ENCODE results near the gene TEX2.
"Not testable (repeated sequence)": the region's sequence is repeated elsewhere in the genome, so short reads cannot be mapped to it uniquely, and the experiment has no call there.

The TEX2 gene

DNA sequence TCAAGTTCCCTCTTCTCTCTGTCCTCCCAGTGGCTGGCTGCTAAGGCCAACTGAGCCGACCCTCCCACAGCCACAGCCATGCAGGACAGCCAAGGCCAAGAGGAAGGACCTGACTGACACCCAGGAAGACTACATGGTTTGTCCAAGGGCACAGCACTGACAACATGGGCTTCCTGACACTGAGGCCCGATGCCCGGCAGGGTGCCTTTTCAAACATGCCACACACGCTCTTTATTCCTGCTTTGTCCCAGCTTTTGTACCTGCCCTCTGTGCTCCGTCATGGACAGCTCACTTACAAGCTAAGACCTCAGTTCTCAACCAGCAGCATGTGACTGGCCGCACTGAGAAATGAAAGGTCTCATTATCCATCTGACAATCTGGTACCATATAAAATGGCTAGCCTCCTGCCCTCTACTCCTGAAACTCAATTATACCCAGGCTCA, 45.8 kb downstream of the TEX2 start:
- peaks cover 3% of the 10 kb centered on the region for H3K27me3 Mint-ChIP-seq (ENCODE audit: low read depth)

DNA sequence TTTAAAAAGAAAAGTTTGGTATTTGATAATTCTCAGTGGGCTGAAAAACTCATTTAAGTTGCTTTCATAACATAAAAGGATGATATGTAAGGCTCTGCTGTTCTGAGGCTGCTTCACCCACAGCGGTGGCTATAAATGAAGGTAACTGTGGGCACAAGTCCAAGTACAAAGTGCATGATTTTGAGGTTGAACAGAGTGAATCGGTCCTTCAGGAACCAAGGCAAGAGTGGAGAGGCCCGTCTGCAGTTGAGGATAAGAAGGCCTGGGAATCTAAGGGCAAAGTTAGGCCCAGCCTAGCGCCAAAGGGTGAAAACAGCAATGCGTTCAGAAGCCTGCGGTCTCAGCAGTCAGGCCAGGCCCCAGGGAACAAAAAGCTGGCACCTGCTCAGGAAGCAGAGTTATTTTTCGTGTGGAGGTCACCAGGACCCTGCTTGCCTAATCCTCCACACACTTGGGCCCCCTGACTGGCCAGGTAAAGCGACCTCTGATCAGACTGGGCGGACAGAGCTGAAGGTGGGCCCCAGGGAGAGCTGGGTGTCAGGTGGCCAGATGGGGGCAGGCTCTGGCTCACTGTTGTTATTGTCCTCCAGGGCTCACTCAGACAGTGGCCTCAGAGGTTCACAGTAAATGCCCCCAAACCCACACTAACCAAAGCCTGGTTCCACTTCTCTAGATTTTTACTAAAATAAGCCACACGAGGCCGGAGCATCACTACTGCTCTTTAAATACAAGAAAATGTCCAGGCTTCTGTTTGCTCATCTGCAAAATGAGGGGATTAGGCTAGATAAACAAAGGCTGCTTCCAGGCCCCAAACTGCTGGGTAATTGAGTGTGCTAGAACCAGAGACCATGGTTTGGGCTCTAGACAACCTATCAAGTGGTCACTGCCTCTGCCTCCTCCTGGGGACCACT, 46.5 kb downstream of the TEX2 start:
- Mint-ChIP-seq H3K4me3 (no peak overlapping the region), H3K27me3 (ENCODE audit: low read depth) (peaks cover 3% of the 10 kb centered on the region), H3K27ac (no peak overlapping the region), H3K9me3 (peaks cover 3% of the 10 kb centered on the region), H3K4me1 (ENCODE audit: low read depth) (peaks cover 10% of the 10 kb centered on the region), H3K36me3 (ENCODE audit: low read depth) (peaks cover 12% of the 10 kb centered on the region)

More for the DNA sequence above, 45.8 kb downstream of the TEX2 start:
- no peak overlapping the region for H3K27ac Mint-ChIP-seq
- peaks cover 3% of the 10 kb centered on the region for H3K9me3 Mint-ChIP-seq
- peaks cover 8% of the 10 kb centered on the region for H3K36me3 Mint-ChIP-seq (ENCODE audit: low read depth)
- no peak overlapping the region for H3K4me3 Mint-ChIP-seq
- peaks cover 8% of the 10 kb centered on the region for H3K4me1 Mint-ChIP-seq (ENCODE audit: low read depth)

DNA sequence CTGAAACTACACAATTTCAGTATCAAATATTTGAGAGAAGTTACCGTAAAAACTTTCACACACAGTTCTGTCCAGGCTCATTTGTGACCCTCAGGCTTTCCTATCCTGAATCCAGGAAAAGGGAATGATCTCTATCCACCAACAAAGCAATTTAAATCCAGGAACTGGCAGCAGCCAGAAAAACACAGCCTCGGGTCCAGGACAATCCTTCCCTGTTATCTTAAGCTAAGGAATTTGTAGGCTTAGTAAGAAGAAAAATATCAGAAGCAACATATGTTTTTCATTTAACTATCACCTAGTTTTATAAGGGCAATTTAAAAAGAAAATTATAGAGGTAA, 47.1 kb downstream of the TEX2 start:
- peaks cover 2% of the 10 kb centered on the region for H3K27me3 Mint-ChIP-seq (ENCODE audit: low read depth)
- H3K4me1 Mint-ChIP-seq (ENCODE audit: low read depth): peaks cover 10% of the 10 kb centered on the region
- no peak overlapping the region for H3K27ac Mint-ChIP-seq
- peaks cover 11% of the 10 kb centered on the region for H3K36me3 Mint-ChIP-seq (ENCODE audit: low read depth)
- no peak overlapping the region for H3K4me3 Mint-ChIP-seq
- H3K9me3 Mint-ChIP-seq: peaks cover 3% of the 10 kb centered on the region

GRCh38 chr17:64214950-64215349, 48.1 kb downstream of the TEX2 start:
- Mint-ChIP-seq H3K27me3 (ENCODE audit: low read depth) (no peaks in the 10 kb centered on the region), H3K4me1 (ENCODE audit: low read depth) (peaks cover 10% of the 10 kb centered on the region), H3K27ac (no peak overlapping the region), H3K4me3 (no peak overlapping the region), H3K9me3 (no peaks in the 10 kb centered on the region), H3K36me3 (ENCODE audit: low read depth) (peaks cover 8% of the 10 kb centered on the region)

DNA sequence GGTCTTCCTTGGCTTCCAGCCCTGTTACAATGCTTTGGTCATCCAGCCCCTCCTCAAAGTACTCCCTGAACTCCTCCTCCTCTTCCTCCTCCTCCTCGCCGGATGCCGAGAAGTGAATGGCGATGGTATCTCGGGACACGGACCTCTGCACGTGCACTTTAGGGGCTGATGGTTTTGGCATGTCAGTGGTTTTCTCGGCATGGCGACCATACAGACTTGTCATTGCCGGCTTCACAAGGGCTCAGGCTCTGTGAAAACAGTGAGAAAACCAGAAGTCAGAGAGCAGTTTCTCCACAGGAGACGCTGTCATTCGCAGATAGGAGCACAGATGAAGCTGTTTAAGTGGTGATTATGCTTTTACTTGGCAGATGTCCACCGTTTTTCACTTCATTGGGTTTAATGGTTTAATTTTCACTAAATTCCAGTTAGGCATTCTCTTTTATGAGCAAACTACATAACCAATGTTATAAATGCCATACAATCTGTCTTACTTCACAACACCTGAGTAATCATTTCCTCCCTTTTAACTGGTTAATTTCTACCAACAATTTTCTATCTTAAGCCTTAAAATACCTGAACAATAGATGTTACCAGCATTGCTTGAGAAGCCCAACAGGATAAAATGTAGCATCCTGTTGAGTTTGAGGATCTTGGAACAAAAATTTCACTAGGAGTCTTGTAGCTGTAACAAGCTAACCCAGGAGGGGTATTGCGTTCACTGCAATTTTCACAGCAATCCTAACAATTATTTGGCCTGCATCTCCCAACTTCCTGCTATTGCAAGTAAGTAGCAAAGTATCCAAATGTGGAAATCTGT, 48.9 kb downstream of the TEX2 start:
- Mint-ChIP-seq H3K4me3 (no peak overlapping the region), H3K27ac (no peak overlapping the region), H3K4me1 (ENCODE audit: low read depth) (peaks cover 10% of the 10 kb centered on the region), H3K27me3 (ENCODE audit: low read depth) (no peaks in the 10 kb centered on the region), H3K9me3 (no peaks in the 10 kb centered on the region), H3K36me3 (ENCODE audit: low read depth) (peaks cover 8% of the 10 kb centered on the region)

DNA sequence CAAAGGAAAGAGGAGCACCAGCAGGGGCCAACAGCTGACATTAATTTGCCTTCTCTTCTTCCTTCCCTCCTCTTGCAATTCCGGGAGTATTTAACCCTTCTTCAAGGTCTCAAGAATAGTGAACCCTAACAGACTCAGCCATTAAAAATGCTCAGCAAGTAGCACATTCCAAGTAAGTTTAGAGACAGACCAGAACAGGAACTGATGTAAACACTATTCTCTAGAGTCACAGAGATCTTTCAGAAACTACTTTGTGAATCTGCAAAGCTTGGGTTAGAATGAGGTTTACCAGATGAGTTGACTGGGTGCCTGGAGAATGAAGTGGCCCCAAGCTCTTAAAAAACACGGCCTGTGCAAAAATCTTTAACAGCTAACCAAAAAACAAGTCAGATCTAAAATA, 50.9 kb downstream of the TEX2 start:
- H3K27me3 Mint-ChIP-seq (ENCODE audit: low read depth): no peaks in the 10 kb centered on the region
- H3K4me1 Mint-ChIP-seq (ENCODE audit: low read depth): peaks cover 4% of the 10 kb centered on the region
- no peak overlapping the region for H3K27ac Mint-ChIP-seq
- no peaks in the 10 kb centered on the region for H3K9me3 Mint-ChIP-seq
- H3K36me3 Mint-ChIP-seq (ENCODE audit: low read depth): peaks cover 8% of the 10 kb centered on the region
- H3K4me3 Mint-ChIP-seq: no peak overlapping the region

DNA sequence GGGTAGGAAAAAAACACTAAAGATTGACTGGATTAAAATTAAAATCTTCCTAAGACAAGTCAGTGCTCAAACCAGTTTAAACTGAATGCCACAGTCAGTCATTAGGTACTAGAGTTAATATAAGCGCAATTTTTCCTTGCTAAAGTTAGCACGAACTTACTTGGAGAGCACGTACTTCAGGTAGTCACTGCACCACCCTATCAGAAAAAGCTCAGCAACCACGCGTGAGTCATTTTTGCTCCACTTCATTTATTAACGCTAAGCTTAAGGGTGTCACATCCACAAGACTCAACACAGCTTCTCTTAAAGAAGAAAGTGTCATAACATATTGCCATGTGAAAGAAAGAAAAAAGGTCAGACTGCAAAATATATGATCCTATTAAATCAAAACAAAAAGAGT, 53.1 kb downstream of the TEX2 start:
- peaks cover 8% of the 10 kb centered on the region for H3K36me3 Mint-ChIP-seq (ENCODE audit: low read depth)
- peaks cover 4% of the 10 kb centered on the region for H3K4me1 Mint-ChIP-seq (ENCODE audit: low read depth)
- H3K27ac Mint-ChIP-seq: no peak overlapping the region
- no peaks in the 10 kb centered on the region for H3K9me3 Mint-ChIP-seq
- no peaks in the 10 kb centered on the region for H3K27me3 Mint-ChIP-seq (ENCODE audit: low read depth)
- no peak overlapping the region for H3K4me3 Mint-ChIP-seq

DNA sequence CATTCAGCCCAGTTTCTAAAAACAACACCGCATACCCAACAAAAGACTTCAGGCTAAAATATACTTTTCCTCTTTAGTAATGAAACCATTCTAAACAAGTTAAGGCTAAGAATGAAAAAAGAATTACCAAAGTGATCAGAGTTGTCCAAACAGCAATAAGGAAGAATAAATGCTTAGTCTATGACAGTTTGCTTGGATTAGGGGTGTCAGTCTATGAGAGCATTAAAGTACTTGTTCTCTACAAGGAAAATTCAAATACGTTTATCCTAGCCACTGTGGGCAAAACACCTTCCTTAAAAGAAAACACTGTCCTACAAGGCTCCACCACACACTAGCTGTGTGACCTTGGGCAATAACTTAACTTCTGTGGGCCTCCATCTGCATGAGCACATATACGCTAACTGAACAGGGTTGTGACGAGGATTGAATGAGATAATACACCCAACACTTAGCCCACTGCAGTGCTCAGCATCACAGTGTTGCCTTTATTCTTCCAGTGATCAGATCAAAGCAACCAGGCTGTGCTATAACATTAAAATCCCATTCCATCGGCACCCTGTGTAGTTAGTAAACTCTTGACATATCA, 53.6 kb downstream of the TEX2 start:
- Mint-ChIP-seq H3K27ac (no peak overlapping the region), H3K4me3 (no peak overlapping the region), H3K36me3 (ENCODE audit: low read depth) (peaks cover 8% of the 10 kb centered on the region)

GRCh38 chr17:64208656-64209055, 54.4 kb downstream of the TEX2 start:
- H3K4me1 Mint-ChIP-seq (ENCODE audit: low read depth): not testable (repeated sequence)

More for the DNA sequence above, 53.6 kb downstream of the TEX2 start:
- Mint-ChIP-seq H3K9me3 (no peaks in the 10 kb centered on the region), H3K27me3 (ENCODE audit: low read depth) (no peaks in the 10 kb centered on the region), H3K4me1 (ENCODE audit: low read depth) (peaks cover 4% of the 10 kb centered on the region)

GRCh38 chr17:64205804-64206203, 57.3 kb downstream of the TEX2 start:
- no peak overlapping the region for H3K4me3 Mint-ChIP-seq
- no peaks in the 10 kb centered on the region for H3K36me3 Mint-ChIP-seq (ENCODE audit: low read depth)
- H3K4me1 Mint-ChIP-seq (ENCODE audit: low read depth): peaks cover 3% of the 10 kb centered on the region
- no peak overlapping the region for H3K27ac Mint-ChIP-seq
- H3K27me3 Mint-ChIP-seq (ENCODE audit: low read depth): no peaks in the 10 kb centered on the region
- H3K9me3 Mint-ChIP-seq: no peaks in the 10 kb centered on the region

More at GRCh38 chr17:64208656-64209055, 54.4 kb downstream of the TEX2 start:
- H3K27ac Mint-ChIP-seq; H3K4me3 Mint-ChIP-seq; H3K36me3 Mint-ChIP-seq (ENCODE audit: low read depth); H3K27me3 Mint-ChIP-seq (ENCODE audit: low read depth); H3K9me3 Mint-ChIP-seq: not testable (repeated sequence)

- H3K27me3 Mint-ChIP-seq (ENCODE audit: low read depth): no peaks in the 10 kb centered on the region
- no peak overlapping the region for H3K27ac Mint-ChIP-seq
- H3K4me3 Mint-ChIP-seq: no peak overlapping the region
- peaks cover 9% of the 10 kb centered on the region for H3K4me1 Mint-ChIP-seq (ENCODE audit: low read depth)
- no peaks in the 10 kb centered on the region for H3K9me3 Mint-ChIP-seq
- no peaks in the 10 kb centered on the region for H3K36me3 Mint-ChIP-seq (ENCODE audit: low read depth)
Observed at GRCh38 chr17:64203630-64204029, 59.4 kb downstream of the TEX2 start.

- peaks cover 9% of the 10 kb centered on the region for H3K4me1 Mint-ChIP-seq (ENCODE audit: low read depth)
- H3K36me3 Mint-ChIP-seq (ENCODE audit: low read depth): peaks cover 2% of the 10 kb centered on the region
Observed at GRCh38 chr17:64202683-64203344, 60.2 kb downstream of the TEX2 start.

GRCh38 chr17:64200080-64201032, 62.7 kb downstream of the TEX2 start:
- no peak overlapping the region for H3K4me3 Mint-ChIP-seq
- H3K9me3 Mint-ChIP-seq: no peaks in the 10 kb centered on the region

More at GRCh38 chr17:64202683-64203344, 60.2 kb downstream of the TEX2 start:
- H3K9me3 Mint-ChIP-seq: no peaks in the 10 kb centered on the region
- H3K4me3 Mint-ChIP-seq: no peak overlapping the region
- H3K27ac Mint-ChIP-seq: no peak overlapping the region
- no peaks in the 10 kb centered on the region for H3K27me3 Mint-ChIP-seq (ENCODE audit: low read depth)

More at GRCh38 chr17:64200080-64201032, 62.7 kb downstream of the TEX2 start:
- Mint-ChIP-seq H3K36me3 (ENCODE audit: low read depth) (peaks cover 4% of the 10 kb centered on the region), H3K4me1 (ENCODE audit: low read depth) (peaks cover 14% of the 10 kb centered on the region), H3K27me3 (ENCODE audit: low read depth) (no peaks in the 10 kb centered on the region), H3K27ac (no peak overlapping the region)

Data from T-helper 1 cell treated with Interleukin-12 subunit alpha and Interleukin-12 subunit beta and Interleukin-4 antibody, amounts not matched to agents 30 μg/mL and 1 μg/mL, for 36 hours (primary cell).